Caco-2 (cell line): ENCODE results near the gene C2. TPM values are rescaled to one million over a fixed set of nuclear protein-coding genes. Genes with fewer than 3 reads are reported as not detected.
A peak's percentile ranks its signal among the peaks of the same experiment; 100 is the strongest.

Experiments used
- BruUV-seq: library from RNA; stranded (reverse); fragments of 400-500 nt; replicated peaks from 2 replicates; lab custom pipeline; 2021; lab: Mats Ljungman, UMichigan
- CTCF ChIA-PET: fragments of 300-600 bp; sonication (Branson Sonifier 250); formaldehyde crosslinking; loops from one replicate; lab custom pipeline; 2022; ENCODE audit warnings: antibody characterized with exemption; lab: Charles Lee
- POLR2A ChIA-PET: fragments of 300-600 bp; sonication (Branson Sonifier 250); formaldehyde crosslinking; loops from one replicate; lab custom pipeline; 2022; ENCODE audit warnings: antibody characterized with exemption; lab: Charles Lee
- DNase-seq, 2 experiments: peaks; one replicate each; pipeline versions ENCODE4 v3.0.0 to v3.0.0-alpha.2; 2020 to 2022
- H3K27me3 ChIP-seq: replicated peaks from 2 replicates; pipeline ENCODE4 v1.6.0; 2011; ENCODE audit warnings: low read length; ENCODE audit not compliant: control insufficient read depth, insufficient read depth
- H3K36me3 ChIP-seq: 2 replicates; pipeline ENCODE4 v1.5.1; 2011; ENCODE audit warnings: low read length; ENCODE audit not compliant: control insufficient read depth, insufficient read depth
- H3K4me1 ChIP-seq: fragments of 250-450 bp; sonication (Bioruptor Pico); 2 replicates; pipeline ENCODE4 v1.5.1; 2020; ENCODE audit warnings: mild to moderate bottlenecking
- H3K4me3 ChIP-seq: 2 replicates; pipeline ENCODE4 v1.5.1; 2011; ENCODE audit warnings: low read depth, mild to moderate bottlenecking, control low read depth, low read length
- H3K9me3 ChIP-seq: fragments of 250-450 bp; sonication (Bioruptor Pico); 2 replicates; pipeline ENCODE4 v1.5.1; 2020; ENCODE audit warnings: mild to moderate bottlenecking, moderate library complexity
- H3K27ac Mint-ChIP-seq: one replicate; pipeline ENCODE4 v1.8.0; 2022; ENCODE audit warnings: mixed read lengths; ENCODE audit not compliant: unreplicated experiment
- H3K27me3 Mint-ChIP-seq: one replicate; pipeline ENCODE4 v1.8.0; 2022; ENCODE audit warnings: mixed read lengths; ENCODE audit not compliant: insufficient read depth, unreplicated experiment
- H3K36me3 Mint-ChIP-seq: one replicate; pipeline ENCODE4 v1.8.0; 2022; ENCODE audit warnings: mild to moderate bottlenecking, mixed read lengths; ENCODE audit not compliant: insufficient read depth, unreplicated experiment
- H3K4me1 Mint-ChIP-seq: one replicate; pipeline ENCODE4 v1.8.0; 2022; ENCODE audit warnings: low read depth, mixed read lengths; ENCODE audit not compliant: unreplicated experiment
- H3K4me3 Mint-ChIP-seq: one replicate; pipeline ENCODE4 v1.8.0; 2022; ENCODE audit warnings: mild to moderate bottlenecking, moderate library complexity, mixed read lengths; ENCODE audit not compliant: unreplicated experiment
- H3K9me3 Mint-ChIP-seq: one replicate; pipeline ENCODE4 v1.8.0; 2022; ENCODE audit warnings: mixed read lengths; ENCODE audit not compliant: unreplicated experiment
- CTCF ChIP-seq, 2 experiments: fragments of 200-600 bp in 1 of 2; IDR thresholded peaks; 1 replicate in 1 of 2; 2 replicates in 1 of 2; pipeline versions ENCODE4 v1.5.1 to v1.8.0; 2011 to 2022; ENCODE audit warnings: antibody characterized with exemption in 1 of 2, control low read depth in 1 of 2, inconsistent platforms in 1 of 2, low read depth in 1 of 2, low read length in 1 of 2, mild to moderate bottlenecking in 1 of 2, moderate library complexity in 1 of 2; ENCODE audit not compliant: insufficient read depth in 1 of 2, severe bottlenecking in 1 of 2, unreplicated experiment in 1 of 2
- intact Hi-C: fragments of 100-400 bp; cut with micrococcal nuclease; formaldehyde crosslinking; loops from one replicate; pipeline ENCODE4 v1.10.0; 2022; ENCODE audit not compliant: unreplicated experiment
- total RNA-seq: library from RNA; stranded (reverse); gene quantifications from 2 replicates; pipeline ENCODE4 v1.2.3, GENCODE V29; 2022

Gene C2
- total RNA-seq, 1 experiment from 2014 or later: 4.8 TPM

- POLR2A ChIA-PET: interaction anchor here (0.8 to 1.0 kb wide), 2 partner anchors 24 to 116 kb away, joined by 3 read pairs; partner anchors contain the start of gene LSM2
- no TSS peak for BruUV-seq
- H3K27me3 ChIP-seq: no peaks in the 10 kb centered on the region
- Mint-ChIP-seq H3K4me3 (no peak overlapping the region), H3K27me3 (no peaks in the 10 kb centered on the region), H3K4me1 (peaks cover 16% of the 10 kb centered on the region), H3K27ac (no peak overlapping the region), H3K36me3 (no peaks in the 10 kb centered on the region), H3K9me3 (no peaks in the 10 kb centered on the region)
- peak in 1 of 2 experiments; percentile 40 for TF ChIP-seq CTCF (IDR thresholded peaks at IDR 0.05; ENCODE audit: insufficient read depth in 1 of 2, low read depth in 1 of 2, low read length in 1 of 2, severe bottlenecking in 1 of 2, unreplicated experiment in 1 of 2)
- peak in 1 of 2 experiments; percentile 55 for DNase-seq
- no peaks in the 10 kb centered on the region for H3K9me3 ChIP-seq
- CTCF ChIA-PET: interaction anchor here (0.5 to 1.6 kb wide), 6 partner anchors 15 to 150 kb away, joined by 3 to 6 read pairs (median 3); partner anchors contain the start of gene NEU1
- peaks cover 18% of the 10 kb centered on the region for H3K4me1 ChIP-seq
- intact Hi-C loops: no loop called here
- no peaks in the 10 kb centered on the region; the same call in 1 of the 2 replicates for H3K36me3 ChIP-seq
- no peak overlapping the region for H3K4me3 ChIP-seq
Observed at GRCh38 chr6:31922942-31923341, 4.6 kb upstream of the C2 start.

- ChIA-PET CTCF (no interaction called here), POLR2A (no interaction called here)
- no peak overlapping the region for H3K4me3 Mint-ChIP-seq
- H3K9me3 ChIP-seq: no peaks in the 10 kb centered on the region
- H3K36me3 Mint-ChIP-seq: no peaks in the 10 kb centered on the region
- H3K27me3 ChIP-seq: no peaks in the 10 kb centered on the region
- H3K4me1 ChIP-seq: peaks cover 3% of the 10 kb centered on the region; the same call in 1 of the 2 replicates
- no peaks in the 10 kb centered on the region for H3K9me3 Mint-ChIP-seq
- no peak overlapping the region for H3K27ac Mint-ChIP-seq
- intact Hi-C loops: no loop called here
- H3K4me1 Mint-ChIP-seq: no peaks in the 10 kb centered on the region
- H3K27me3 Mint-ChIP-seq: no peaks in the 10 kb centered on the region
- H3K36me3 ChIP-seq: no peaks in the 10 kb centered on the region; the same call in 1 of the 2 replicates
- DNase-seq: no peak
- no TSS peak for BruUV-seq
- no peak for TF ChIP-seq CTCF (IDR thresholded peaks at IDR 0.05; ENCODE audit: insufficient read depth in 1 of 2, low read depth in 1 of 2, low read length in 1 of 2, severe bottlenecking in 1 of 2, unreplicated experiment in 1 of 2)
- H3K4me3 ChIP-seq: 0 out of 2 replicates have a peak overlapping the region, but pooled peaks have one; percentile 11
Observed at GRCh38 chr6:31927863-31928671, 550 bp downstream of the C2 start.

GRCh38 chr6:31928672-31928939 is 1.1 kb downstream of the C2 start:
- no peaks in the 10 kb centered on the region for H3K27me3 ChIP-seq
- H3K4me1 ChIP-seq: peaks cover 3% of the 10 kb centered on the region; the same call in 1 of the 2 replicates
- no peak for TF ChIP-seq CTCF (IDR thresholded peaks at IDR 0.05; ENCODE audit: insufficient read depth in 1 of 2, low read depth in 1 of 2, low read length in 1 of 2, severe bottlenecking in 1 of 2, unreplicated experiment in 1 of 2)
- no peaks in the 10 kb centered on the region for H3K9me3 Mint-ChIP-seq
- DNase-seq: no peak
- no TSS peak for BruUV-seq
- no peaks in the 10 kb centered on the region for H3K27me3 Mint-ChIP-seq
- H3K9me3 ChIP-seq: no peaks in the 10 kb centered on the region
- no peak overlapping the region for H3K27ac Mint-ChIP-seq
- no peaks in the 10 kb centered on the region for H3K36me3 Mint-ChIP-seq
- ChIA-PET POLR2A (interaction anchor here (0.7 kb wide), 1 partner anchor 1783 kb away, joined by 3 read pairs; the partner anchor contains the start of gene UQCC2), CTCF (no interaction called here)
- H3K4me3 ChIP-seq: no peak overlapping the region
- no peak overlapping the region for H3K4me3 Mint-ChIP-seq
- no peaks in the 10 kb centered on the region for H3K4me1 Mint-ChIP-seq
- H3K36me3 ChIP-seq: no peaks in the 10 kb centered on the region; the same call in 1 of the 2 replicates
- intact Hi-C loops: no loop called here
